SK-N-SH (cell line): Measurements from ENCODE around the gene RRP15. TPM values are rescaled to one million over a fixed set of nuclear protein-coding genes. Genes with fewer than 3 reads are reported as not detected.

Source experiments
- CTCF ChIA-PET: fragments of 300-600, 350-600 bp; formaldehyde crosslinking; extraction: SDS; loops from one replicate; lab custom pipeline; 2021; lab: Yijun Ruan, JAX
- POLR2A ChIA-PET: fragments of 350-600 bp; sonication (Branson Sonifier 250); formaldehyde crosslinking; extraction: SDS; loops from one replicate; lab custom pipeline; 2020; ENCODE audit warnings: antibody characterized with exemption, inconsistent platforms; lab: Yijun Ruan, JAX
- DNase-seq: peaks from one replicate; pipeline ENCODE4 v3.0.0; 2012
- H2AFZ ChIP-seq: fragments of 200-600 bp; sonication (generic); 2 replicates; pipeline ENCODE4 v1.8.1; 2016; ENCODE audit warnings: antibody characterized with exemption, mild to moderate bottlenecking, low read depth
- H3F3A ChIP-seq: fragments of 200-600 bp; sonication (generic); replicated peaks from 2 replicates; pipeline ENCODE3; 2016; ENCODE audit warnings: antibody characterized with exemption, mild to moderate bottlenecking; ENCODE audit not compliant: insufficient read depth
- H3K27ac ChIP-seq, 2 experiments: fragments of 200-500 bp in 1 of 2; fragments of 200-600 bp in 1 of 2; sonication (Bioruptor generic) in 1 of 2; sonication (generic), shearing (Covaris generic) in 1 of 2; 2 replicates each; pipeline versions ENCODE4 v1.5.1 to v1.6.1; 2014 to 2016; ENCODE audit warnings: low read depth in 2 of 2, inconsistent platforms in 1 of 2, low read length in 1 of 2, mild to moderate bottlenecking in 1 of 2, mixed read lengths in 1 of 2
- H3K27me3 ChIP-seq: fragments of 200-600 bp; sonication (generic), shearing (Covaris generic); 2 replicates; pipeline ENCODE4 v1.6.1; 2016; ENCODE audit warnings: mixed run types; ENCODE audit not compliant: insufficient read depth
- H3K36me3 ChIP-seq, 2 experiments: fragments of 200-500 bp in 1 of 2; fragments of 200-600 bp in 1 of 2; sonication (Bioruptor generic) in 1 of 2; sonication (generic) in 1 of 2; replicated peaks in 1 of 2; 2 replicates each; pipeline versions ENCODE3 to v1.5.1; 2014 to 2016; ENCODE audit warnings: low read length in 1 of 2, mild to moderate bottlenecking in 1 of 2; ENCODE audit not compliant: insufficient read depth in 2 of 2, control insufficient read depth in 1 of 2
- H3K4me1 ChIP-seq, 2 experiments: fragments of 200-500 bp in 1 of 2; fragments of 200-600 bp in 1 of 2; sonication (Bioruptor generic) in 1 of 2; sonication (generic), shearing (Covaris generic) in 1 of 2; 2 replicates each; pipeline versions ENCODE4 v1.5.1 to v1.6.1; 2014 to 2016; ENCODE audit warnings: low read depth in 1 of 2, low read length in 1 of 2, mixed run types in 1 of 2; ENCODE audit not compliant: insufficient read depth in 2 of 2, control insufficient read depth in 1 of 2
- H3K4me2 ChIP-seq: fragments of 200-600 bp; sonication (generic), shearing (Covaris generic); 2 replicates; pipeline ENCODE4 v1.6.1; 2017; ENCODE audit warnings: mixed run types
- H3K4me3 ChIP-seq, 2 experiments: fragments of 200-500 bp in 1 of 2; fragments of 200-600 bp in 1 of 2; sonication (Bioruptor generic) in 1 of 2; sonication (generic), shearing (Covaris generic) in 1 of 2; 2 replicates each; pipeline versions ENCODE4 v1.5.1 to v1.8.1; 2014 to 2016; ENCODE audit warnings: low read depth in 2 of 2, inconsistent platforms in 1 of 2, low read length in 1 of 2, mild to moderate bottlenecking in 1 of 2, mixed read lengths in 1 of 2, moderate library complexity in 1 of 2
- H3K79me2 ChIP-seq: fragments of 200-600 bp; sonication (generic); 2 replicates; pipeline ENCODE4 v1.8.1; 2017; ENCODE audit warnings: mild to moderate bottlenecking; ENCODE audit not compliant: insufficient read depth
- H3K9ac ChIP-seq: fragments of 200-600 bp; sonication (generic); 2 replicates; pipeline ENCODE4 v1.6.1; 2017; ENCODE audit warnings: mixed run types
- H3K9me2 ChIP-seq: fragments of 200-600 bp; sonication (generic); 2 replicates; pipeline ENCODE4 v1.6.1; 2017; ENCODE audit warnings: mixed run types
- H3K9me3 ChIP-seq: fragments of 200-600 bp; sonication (generic); 2 replicates; pipeline ENCODE4 v1.6.1; 2017; ENCODE audit warnings: mixed run types, mild to moderate bottlenecking, moderate library complexity
- H4K20me1 ChIP-seq: fragments of 200-600 bp; sonication (generic); 2 replicates; pipeline ENCODE4 v1.6.1; 2017; ENCODE audit warnings: mild to moderate bottlenecking, mixed run types; ENCODE audit not compliant: insufficient read depth
- CHD2 ChIP-seq: fragments of 150-350 bp; IDR thresholded peaks from 2 replicates; pipeline ENCODE4 v1.6.1; 2018; ENCODE audit warnings: low read length; ENCODE audit not compliant: partially characterized antibody
- ELF1 ChIP-seq: IDR thresholded peaks from 2 replicates; pipeline ENCODE4 v1.4.0; 2012
- EP300 ChIP-seq, 2 experiments: IDR thresholded peaks; 2 replicates each; pipeline versions ENCODE4 v1.4.0 to v1.6.1; 2012; ENCODE audit warnings: borderline replicate concordance in 1 of 2, low read depth in 1 of 2, low read length in 1 of 2
- FOSL2 ChIP-seq: IDR thresholded peaks from 2 replicates; pipeline ENCODE4 v1.4.0; 2012; ENCODE audit warnings: low read depth, mild to moderate bottlenecking, moderate library complexity, borderline replicate concordance
- GATA2 ChIP-seq: sonication (generic); formaldehyde crosslinking; IDR thresholded peaks from 2 replicates; pipeline ENCODE4 v1.5.0; 2020; ENCODE audit warnings: mild to moderate bottlenecking, missing genetic modification reagents
- JUND ChIP-seq: IDR thresholded peaks from 2 replicates; pipeline ENCODE4 v1.4.0; 2012
- MEF2A ChIP-seq: IDR thresholded peaks from 2 replicates; pipeline ENCODE4 v1.4.0; 2012; ENCODE audit warnings: low read depth, borderline replicate concordance
- PBX3 ChIP-seq: IDR thresholded peaks from 2 replicates; pipeline ENCODE4; 2012
- RFX5 ChIP-seq: IDR thresholded peaks from 2 replicates; pipeline ENCODE4 v1.6.1; 2012; ENCODE audit warnings: mild to moderate bottlenecking, improper control_type of control experiment, low read length
- SIN3A ChIP-seq: IDR thresholded peaks from 2 replicates; pipeline ENCODE4 v1.6.1; 2012; ENCODE audit warnings: low read depth, mild to moderate bottlenecking, low read length, moderate library complexity, borderline replicate concordance
- TEAD4 ChIP-seq: IDR thresholded peaks from 2 replicates; pipeline ENCODE4 v1.4.0; 2012; ENCODE audit warnings: mild to moderate bottlenecking, borderline replicate concordance; ENCODE audit not compliant: insufficient read depth
- USF1 ChIP-seq: IDR thresholded peaks from 2 replicates; pipeline ENCODE4 v1.4.0; 2012; ENCODE audit warnings: low read depth, borderline replicate concordance
- YY1 ChIP-seq: IDR thresholded peaks from 2 replicates; pipeline ENCODE4 v1.4.0; 2012; ENCODE audit warnings: low read depth, mild to moderate bottlenecking
- ZBTB33 ChIP-seq: IDR thresholded peaks from 2 replicates; pipeline ENCODE4 v1.4.0; 2012; ENCODE audit warnings: low read depth, borderline replicate concordance
- WGBS: methylation state at CpG from one replicate; pipeline ENCODE4 v1.1.6; 2017; ENCODE audit warnings: low lambda C conversion rate; 5-methylcytosine and 5-hydroxymethylcytosine counted together
- polyA plus RNA-seq, 3 experiments: library from polyadenylated mRNA; depleted of rRNA; stranded (reverse); fragments of >200 nt; gene quantifications; 2 replicates each; pipeline ENCODE4 v1.2.3, GENCODE V29; 2012
- TF ChIP-seq, protein P1 (sequence below): IDR thresholded peaks from 2 replicates; pipeline ENCODE4 v1.6.1; 2012; ENCODE audit warnings: mild to moderate bottlenecking, low read depth, low read length, moderate library complexity
- TF ChIP-seq, protein P2 (sequence below): fragments of 150-350 bp; IDR thresholded peaks from 2 replicates; pipeline ENCODE4 v1.6.1; 2017; ENCODE audit warnings: antibody characterized with exemption, low read length, low read depth, borderline replicate concordance

Gene RRP15
- polyA plus RNA-seq, 1 of the 3 experiments (the other 2 are of a cell fraction): 2.1 TPM

DNA sequence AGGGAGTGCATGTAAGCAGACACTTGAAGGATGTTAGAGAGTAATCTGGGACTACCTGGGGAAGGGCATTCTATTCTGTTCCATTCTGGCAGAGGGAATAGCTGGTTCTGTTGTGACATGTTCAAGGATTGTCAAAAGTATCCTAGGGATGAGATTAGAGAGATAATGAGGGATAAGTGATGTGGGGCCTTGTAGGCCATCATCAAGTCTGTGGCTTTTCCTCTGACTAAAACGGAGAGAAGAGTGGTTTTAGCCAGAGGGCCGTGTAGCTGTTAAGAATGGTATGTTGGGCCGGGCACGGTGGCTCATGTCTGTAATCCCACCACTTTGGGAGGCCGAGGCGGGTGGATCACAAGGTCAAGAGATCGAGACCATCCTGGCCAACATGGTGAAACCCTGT is 83.6 kb downstream of the RRP15 start:
- TF ChIP-seq ELF1: no peak
- no peak for TF ChIP-seq FOSL2
- no peak for TF ChIP-seq YY1
- TF ChIP-seq, protein P1, sequence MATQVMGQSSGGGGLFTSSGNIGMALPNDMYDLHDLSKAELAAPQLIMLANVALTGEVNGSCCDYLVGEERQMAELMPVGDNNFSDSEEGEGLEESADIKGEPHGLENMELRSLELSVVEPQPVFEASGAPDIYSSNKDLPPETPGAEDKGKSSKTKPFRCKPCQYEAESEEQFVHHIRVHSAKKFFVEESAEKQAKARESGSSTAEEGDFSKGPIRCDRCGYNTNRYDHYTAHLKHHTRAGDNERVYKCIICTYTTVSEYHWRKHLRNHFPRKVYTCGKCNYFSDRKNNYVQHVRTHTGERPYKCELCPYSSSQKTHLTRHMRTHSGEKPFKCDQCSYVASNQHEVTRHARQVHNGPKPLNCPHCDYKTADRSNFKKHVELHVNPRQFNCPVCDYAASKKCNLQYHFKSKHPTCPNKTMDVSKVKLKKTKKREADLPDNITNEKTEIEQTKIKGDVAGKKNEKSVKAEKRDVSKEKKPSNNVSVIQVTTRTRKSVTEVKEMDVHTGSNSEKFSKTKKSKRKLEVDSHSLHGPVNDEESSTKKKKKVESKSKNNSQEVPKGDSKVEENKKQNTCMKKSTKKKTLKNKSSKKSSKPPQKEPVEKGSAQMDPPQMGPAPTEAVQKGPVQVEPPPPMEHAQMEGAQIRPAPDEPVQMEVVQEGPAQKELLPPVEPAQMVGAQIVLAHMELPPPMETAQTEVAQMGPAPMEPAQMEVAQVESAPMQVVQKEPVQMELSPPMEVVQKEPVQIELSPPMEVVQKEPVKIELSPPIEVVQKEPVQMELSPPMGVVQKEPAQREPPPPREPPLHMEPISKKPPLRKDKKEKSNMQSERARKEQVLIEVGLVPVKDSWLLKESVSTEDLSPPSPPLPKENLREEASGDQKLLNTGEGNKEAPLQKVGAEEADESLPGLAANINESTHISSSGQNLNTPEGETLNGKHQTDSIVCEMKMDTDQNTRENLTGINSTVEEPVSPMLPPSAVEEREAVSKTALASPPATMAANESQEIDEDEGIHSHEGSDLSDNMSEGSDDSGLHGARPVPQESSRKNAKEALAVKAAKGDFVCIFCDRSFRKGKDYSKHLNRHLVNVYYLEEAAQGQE: no peak
- TF ChIP-seq USF1: no peak
- TF ChIP-seq MEF2A: no peak
- no peak for TF ChIP-seq JUND
- TF ChIP-seq SIN3A: no peak
- no peak for TF ChIP-seq CHD2
- TF ChIP-seq TEAD4: no peak
- TF ChIP-seq GATA2 (CRISPR knock-in tag): no peak
- TF ChIP-seq RFX5: no peak
- TF ChIP-seq EP300 (IDR thresholded peaks at IDR 0.05; ENCODE audit: borderline replicate concordance in 1 of 2, low read depth in 1 of 2, low read length in 1 of 2): no peak
- TF ChIP-seq, protein P2, sequence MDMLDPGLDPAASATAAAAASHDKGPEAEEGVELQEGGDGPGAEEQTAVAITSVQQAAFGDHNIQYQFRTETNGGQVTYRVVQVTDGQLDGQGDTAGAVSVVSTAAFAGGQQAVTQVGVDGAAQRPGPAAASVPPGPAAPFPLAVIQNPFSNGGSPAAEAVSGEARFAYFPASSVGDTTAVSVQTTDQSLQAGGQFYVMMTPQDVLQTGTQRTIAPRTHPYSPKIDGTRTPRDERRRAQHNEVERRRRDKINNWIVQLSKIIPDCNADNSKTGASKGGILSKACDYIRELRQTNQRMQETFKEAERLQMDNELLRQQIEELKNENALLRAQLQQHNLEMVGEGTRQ: no peak
- TF ChIP-seq ZBTB33: no peak
- no peak for TF ChIP-seq PBX3
- Histone ChIP-seq H2AFZ (no peak overlapping the region), H3K4me2 (no peak overlapping the region), H3K9ac (no peak overlapping the region), H3K36me3 (no peaks in the 10 kb centered on the region), H3K4me3 (no peak overlapping the region), H3K4me1 (peaks cover 2 to 8% of the 10 kb centered on the region in 2 experiments; a peak in 3 of 4 replicates), H4K20me1 (no peaks in the 10 kb centered on the region), H3K27me3 (no peaks in the 10 kb centered on the region), H3K9me2 (no peaks in the 10 kb centered on the region), H3K27ac (no peak overlapping the region), H3K9me3 (no peaks in the 10 kb centered on the region), H3K79me2 (no peaks in the 10 kb centered on the region), H3F3A (peaks cover 3% of the 10 kb centered on the region)
- WGBS: 90% methylated on average over 7 of the region's 7 CpGs
- POLR2A ChIA-PET: no interaction called here
- CTCF ChIA-PET: interaction anchor here (1.0 kb wide), 1 partner anchor 189 kb away, joined by 3 read pairs; no protein-coding TSS in a partner anchor
- no peak for DNase-seq
